GM12874 (cell line): ENCODE results near the gene TIMELESS.

ENCODE experiments used
- CTCF ChIP-seq: IDR thresholded peaks from 2 replicates; pipeline ENCODE4 v1.5.1; 2011; ENCODE audit warnings: low read depth, mild to moderate bottlenecking, control low read depth, low read length, moderate library complexity; ENCODE audit not compliant: insufficient read depth

TIMELESS gene

GRCh38 chr12:56392331-56392730, 56.9 kb downstream of the TIMELESS start:
- TF ChIP-seq CTCF: no peak

- no peak for TF ChIP-seq CTCF
Observed at GRCh38 chr12:56391721-56392120, 57.5 kb downstream of the TIMELESS start.

- no peak for TF ChIP-seq CTCF
Observed at GRCh38 chr12:56389412-56389811, 59.8 kb downstream of the TIMELESS start.

GRCh38 chr12:56387152-56387736, 62.0 kb downstream of the TIMELESS start:
- TF ChIP-seq CTCF: no peak

GRCh38 chr12:56385873-56386272, 63.4 kb downstream of the TIMELESS start:
- TF ChIP-seq CTCF: no peak

GRCh38 chr12:56382611-56383010, 66.6 kb downstream of the TIMELESS start:
- TF ChIP-seq CTCF: no peak

GRCh38 chr12:56377989-56378316, 71.3 kb downstream of the TIMELESS start:
- TF ChIP-seq CTCF: no peak
